ENCODE measurements around the gene ACTR2.
"Not testable (repeated sequence)": the region's sequence is repeated elsewhere in the genome, so short reads cannot be mapped to it uniquely, and the experiment has no call there.

Gene ACTR2

GRCh38 chr2:65313126-65313953 lies 85.7 kb downstream of the ACTR2 start:
- no peak for DNase-seq (ENCODE audit: low read depth)

GRCh38 chr2:65313954-65314256 lies 86.3 kb downstream of the ACTR2 start:
- no peak for DNase-seq (ENCODE audit: low read depth)

GRCh38 chr2:65314801-65315441 lies 87.3 kb downstream of the ACTR2 start:
- DNase-seq (ENCODE audit: low read depth) = no peak

- DNase-seq (ENCODE audit: low read depth) = no peak
Measured at GRCh38 chr2:65316072-65316471, 88.4 kb downstream of the ACTR2 start.

- DNase-seq (ENCODE audit: low read depth) = not testable (repeated sequence)
Measured at GRCh38 chr2:65317351-65317750, 89.7 kb downstream of the ACTR2 start.

- DNase-seq (ENCODE audit: low read depth) = no peak
Measured at GRCh38 chr2:65317841-65318240, 90.2 kb downstream of the ACTR2 start.

GRCh38 chr2:65319072-65319673 lies 91.5 kb downstream of the ACTR2 start:
- no peak for DNase-seq (ENCODE audit: low read depth)

- no peak for DNase-seq (ENCODE audit: low read depth)
Measured at GRCh38 chr2:65319674-65320041, 92.0 kb downstream of the ACTR2 start.

GRCh38 chr2:65320042-65320725 lies 92.6 kb downstream of the ACTR2 start:
- DNase-seq (ENCODE audit: low read depth) = peak; percentile 56
